HG02884 (cell line): Measurements from ENCODE around the gene TFEC.
"Not testable (repeated sequence)": the region's sequence is repeated elsewhere in the genome, so short reads cannot be mapped to it uniquely, and the experiment has no call there.

Experiments
- ATAC-seq: cut with Tn5 transposase; IDR thresholded peaks from one replicate; pipeline ENCODE4 v1.9.1; 2021; ENCODE audit warnings: mild to moderate bottlenecking, moderate library complexity; ENCODE audit not compliant: unreplicated experiment

Gene TFEC, protein sequence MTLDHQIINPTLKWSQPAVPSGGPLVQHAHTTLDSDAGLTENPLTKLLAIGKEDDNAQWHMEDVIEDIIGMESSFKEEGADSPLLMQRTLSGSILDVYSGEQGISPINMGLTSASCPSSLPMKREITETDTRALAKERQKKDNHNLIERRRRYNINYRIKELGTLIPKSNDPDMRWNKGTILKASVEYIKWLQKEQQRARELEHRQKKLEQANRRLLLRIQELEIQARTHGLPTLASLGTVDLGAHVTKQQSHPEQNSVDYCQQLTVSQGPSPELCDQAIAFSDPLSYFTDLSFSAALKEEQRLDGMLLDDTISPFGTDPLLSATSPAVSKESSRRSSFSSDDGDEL

DNA sequence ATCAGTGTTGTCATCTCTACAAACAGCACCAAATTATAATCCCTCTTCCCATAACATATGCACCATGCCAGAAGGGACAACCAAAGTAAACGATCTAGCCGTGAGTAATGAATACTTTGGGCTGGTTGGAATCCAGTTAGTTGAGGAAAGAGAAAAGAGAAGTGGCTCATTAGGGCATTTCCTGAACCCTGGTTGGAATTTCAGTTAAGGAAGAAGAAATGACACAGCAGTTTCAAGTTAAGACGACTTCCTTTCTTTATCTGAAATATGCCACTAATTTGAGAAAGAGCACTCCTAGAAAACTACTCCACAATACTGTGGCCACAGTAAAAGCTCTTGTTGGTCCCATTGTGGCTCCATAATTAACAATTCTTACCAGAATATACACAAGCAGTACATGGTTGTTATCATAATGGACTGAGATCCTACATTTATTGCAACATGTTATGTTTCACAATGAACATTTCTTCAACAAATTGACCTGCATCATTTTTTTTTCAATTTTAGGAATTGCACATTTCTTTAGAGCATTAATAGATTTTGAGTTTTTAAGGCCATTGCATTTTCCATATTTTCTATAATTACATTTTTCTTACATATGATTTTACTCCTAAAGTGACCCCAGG, at the start of gene TFEC:
Gene TFEC (minus strand): TSS at position 113 of the 626 bp plus-strand sequence. CDS start 46,322 bp downstream, outside the sequence.
- no peak for ATAC-seq

DNA sequence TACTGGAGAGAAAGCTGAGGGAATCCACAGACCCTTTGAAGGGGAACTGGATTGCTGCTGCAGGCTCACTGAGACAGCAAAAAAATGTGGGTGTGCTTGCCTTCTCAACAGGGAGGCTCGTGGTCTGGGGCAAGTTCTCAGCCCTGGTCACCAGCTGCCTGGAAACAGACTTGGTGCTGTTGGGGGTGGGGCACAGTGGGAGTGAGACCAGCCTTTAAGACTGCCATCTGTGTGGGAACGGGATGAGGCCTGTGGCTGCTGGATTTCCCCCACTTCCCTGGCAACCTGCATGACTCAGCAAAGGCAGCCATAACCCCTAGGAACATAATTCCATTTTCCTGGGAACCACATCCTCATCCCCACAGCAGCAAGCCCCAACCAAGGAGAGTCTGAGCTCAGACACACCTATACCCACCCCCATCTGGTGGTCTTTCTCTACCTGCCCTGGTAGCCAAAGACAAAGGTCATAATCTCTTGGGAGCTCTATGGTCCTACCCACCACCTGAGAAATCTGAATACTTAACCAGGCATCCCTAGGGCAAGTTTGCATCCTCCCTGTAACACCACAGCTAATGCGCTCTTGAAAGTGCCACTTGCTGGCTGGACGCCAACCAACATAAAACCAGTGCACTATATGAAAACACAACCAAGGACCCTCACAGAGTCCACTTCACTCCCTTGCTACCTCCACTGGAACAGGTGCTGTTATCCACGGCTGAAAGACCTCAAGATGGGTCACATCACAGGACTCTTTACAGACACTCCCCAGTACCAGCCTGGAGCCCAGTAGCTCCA, 45.0 kb upstream of the TFEC start:
- ATAC-seq, result no peak

DNA sequence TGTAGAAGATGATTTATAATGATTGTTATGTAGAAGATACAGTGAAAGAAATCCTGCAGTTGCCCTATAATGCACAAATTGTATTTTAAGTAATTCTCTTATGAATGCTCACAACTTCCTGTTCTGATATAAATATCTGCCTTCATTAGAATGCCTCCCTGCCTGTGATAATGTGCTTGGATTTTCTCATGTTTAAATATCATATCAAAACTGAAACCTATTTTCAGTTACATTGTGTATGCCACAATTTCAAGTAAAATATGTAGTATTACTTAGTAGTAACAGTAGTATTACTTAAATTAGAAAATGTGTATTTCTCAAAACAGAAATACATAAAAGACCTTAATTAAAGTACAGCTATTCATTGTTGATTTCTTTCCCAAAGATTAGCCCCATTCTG, 41.1 kb upstream of the TFEC start:
- peak; percentile 83 for ATAC-seq

DNA sequence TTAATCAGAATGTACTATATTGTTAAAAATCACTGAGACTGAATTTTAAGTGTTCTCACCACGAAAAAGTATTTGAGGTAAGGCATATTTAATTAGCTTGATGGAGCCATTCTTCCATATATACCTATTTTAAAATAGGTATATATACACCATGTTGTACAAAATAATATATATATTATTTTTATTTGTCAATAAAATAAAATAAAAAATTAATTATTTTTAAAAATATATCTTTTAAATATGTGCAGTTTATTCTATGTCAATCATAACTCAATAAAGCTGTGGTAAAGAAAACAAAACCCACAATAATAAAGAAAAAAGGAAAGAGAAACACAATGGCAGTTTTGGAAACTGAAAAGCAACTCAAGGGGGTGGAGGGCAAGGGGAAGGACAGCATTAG, 33.6 kb upstream of the TFEC start:
- ATAC-seq, result no peak

DNA sequence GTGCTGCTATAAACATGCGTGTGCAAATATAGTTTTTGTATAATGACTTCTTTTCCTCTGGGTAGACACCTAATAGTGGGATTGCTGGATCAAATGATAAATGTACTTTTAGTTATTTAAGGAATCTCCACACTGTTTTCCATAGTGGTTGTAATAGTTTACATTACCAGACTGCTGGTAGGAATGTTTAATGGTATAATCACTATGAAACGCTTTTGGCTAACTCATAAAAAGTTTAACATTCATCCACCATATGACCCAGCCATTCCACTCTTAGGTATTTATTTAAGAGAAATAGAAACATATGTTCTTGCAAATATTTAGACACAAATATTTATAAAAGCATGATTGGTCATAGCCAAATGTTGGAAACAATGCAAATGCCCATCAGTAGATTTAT, 32.1 kb upstream of the TFEC start:
- ATAC-seq, result no peak

DNA sequence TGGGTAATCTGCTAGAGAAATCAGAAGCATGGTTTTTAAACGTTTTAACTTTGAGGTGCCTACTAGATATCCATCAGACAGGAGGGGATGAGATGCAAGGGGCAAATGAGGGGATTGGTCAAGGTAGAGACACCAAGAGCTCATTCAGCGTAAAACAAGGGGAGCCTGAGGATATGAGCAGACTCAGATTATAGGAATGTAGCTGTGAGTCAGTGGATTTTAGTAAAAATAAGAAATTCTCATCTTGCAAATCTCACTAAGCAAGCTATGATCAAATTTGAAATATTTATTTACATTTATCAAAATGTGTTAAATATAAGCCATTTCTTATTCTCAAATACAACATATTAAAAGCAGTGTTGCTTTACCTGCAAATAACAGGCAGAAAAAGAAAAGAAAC, 21.4 kb upstream of the TFEC start:
- no peak for ATAC-seq

DNA sequence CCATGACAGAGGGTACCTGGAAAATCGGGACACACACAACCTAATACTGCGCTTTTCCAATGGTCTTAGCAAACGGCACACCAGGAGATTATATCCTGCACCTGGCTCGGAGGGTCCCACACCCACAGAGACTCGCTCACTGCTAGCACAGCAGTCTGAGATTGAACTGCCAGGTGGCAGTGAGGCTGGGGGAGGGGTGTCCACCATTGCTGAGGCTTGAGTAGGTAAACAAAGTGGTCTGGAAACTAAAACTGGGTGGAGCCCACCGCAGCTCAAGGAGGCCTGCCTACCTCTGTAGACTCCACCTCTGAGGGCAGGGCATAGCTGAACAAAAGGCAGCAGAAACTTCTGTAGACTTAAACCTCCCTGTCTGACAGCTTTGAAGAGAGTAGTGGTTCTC, 16.7 kb upstream of the TFEC start:
- ATAC-seq, result not testable (repeated sequence)

DNA sequence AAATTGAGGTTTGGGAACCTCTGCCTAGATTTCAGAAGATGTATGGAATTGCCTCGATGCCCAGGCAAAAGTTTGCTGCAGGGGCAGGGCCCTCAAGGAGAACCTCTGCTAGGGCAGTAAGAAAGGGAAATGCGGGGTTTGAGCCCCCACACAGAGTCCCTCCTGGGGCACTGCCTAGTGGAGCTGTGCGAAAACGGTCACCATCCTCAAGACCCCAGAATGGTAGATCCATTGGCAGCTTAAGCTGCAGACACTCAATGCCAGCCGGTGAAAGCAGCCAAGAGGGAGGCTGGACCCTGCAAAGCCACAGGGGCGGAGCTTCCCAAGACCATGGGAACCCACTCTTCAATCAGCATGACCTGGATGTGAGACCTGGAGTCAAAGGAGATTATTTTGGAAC, 15.0 kb upstream of the TFEC start:
- ATAC-seq, result no peak

DNA sequence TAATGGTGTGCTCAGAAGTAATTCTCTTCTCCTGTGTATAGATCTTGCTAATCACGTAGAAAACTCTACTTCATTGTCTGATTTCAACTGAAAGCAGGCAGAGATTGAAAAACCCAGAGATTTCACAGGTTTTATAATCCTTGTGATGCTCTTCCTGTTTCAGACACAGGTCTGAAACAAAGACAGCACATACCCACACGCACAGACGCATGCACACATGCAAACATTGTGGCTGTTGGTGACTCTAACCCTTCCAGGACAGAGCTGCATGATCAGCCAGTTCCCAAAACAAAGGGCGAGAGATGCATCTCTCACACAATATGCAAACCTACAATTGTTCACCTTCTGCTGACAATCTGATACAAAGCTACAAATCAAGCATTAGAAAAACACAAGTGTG, 11.1 kb upstream of the TFEC start:
- peak; percentile 99 for ATAC-seq

DNA sequence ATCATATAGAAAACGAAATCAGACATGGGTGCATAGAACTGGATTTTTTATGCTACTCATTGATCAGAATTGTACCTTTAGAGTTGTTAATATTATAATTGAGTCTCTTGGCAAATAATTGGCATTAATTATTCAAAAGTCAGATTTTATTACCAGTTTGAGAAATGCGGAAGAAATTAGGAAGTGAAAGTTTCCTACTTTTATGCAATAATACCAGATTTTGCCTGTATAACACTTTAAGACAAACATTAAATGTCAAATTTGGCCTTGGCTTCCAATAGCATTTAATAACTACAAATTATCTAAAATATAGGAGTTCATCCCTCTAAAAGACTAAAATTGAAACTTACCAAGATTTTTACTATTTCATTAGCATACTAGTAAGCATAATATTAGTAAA, 6.8 kb upstream of the TFEC start:
- no peak for ATAC-seq

DNA sequence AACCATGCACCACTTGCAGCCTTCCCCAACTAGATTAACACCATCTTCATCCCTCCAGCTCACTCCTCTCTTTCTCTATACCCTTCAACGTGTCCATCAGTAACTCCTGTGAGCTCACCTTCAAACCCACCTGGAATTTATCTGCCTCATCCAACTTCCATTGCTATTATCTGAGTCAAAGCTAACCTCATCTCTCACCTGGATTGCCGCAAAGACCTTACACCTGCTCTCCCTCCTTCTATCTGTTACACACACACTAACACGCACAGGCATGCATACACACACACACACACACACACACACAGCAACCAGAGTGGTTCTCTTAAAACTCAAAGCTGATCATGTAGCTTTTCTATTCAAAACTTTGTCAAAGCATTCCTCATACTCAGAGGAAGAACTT, 3.8 kb upstream of the TFEC start:
- ATAC-seq, result no peak

DNA sequence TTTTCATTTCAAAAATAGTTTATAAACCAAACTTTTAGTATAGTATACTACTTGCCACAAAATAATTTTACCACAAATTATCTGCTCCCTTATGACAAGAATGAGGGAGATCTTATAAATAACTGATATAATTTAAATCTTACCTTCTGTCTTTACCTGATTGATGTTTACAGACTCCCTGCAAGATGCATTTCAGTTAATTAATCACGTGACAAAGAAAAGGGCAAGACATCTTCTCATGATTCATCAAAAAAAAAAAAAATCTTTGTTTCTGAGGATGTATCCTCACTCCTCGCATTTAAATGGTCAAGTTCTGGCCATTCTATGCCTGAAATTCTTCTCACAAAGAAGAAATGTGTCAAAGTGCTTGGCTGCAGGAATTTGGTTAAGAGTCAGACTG, 2.3 kb upstream of the TFEC start:
- no peak for ATAC-seq

DNA sequence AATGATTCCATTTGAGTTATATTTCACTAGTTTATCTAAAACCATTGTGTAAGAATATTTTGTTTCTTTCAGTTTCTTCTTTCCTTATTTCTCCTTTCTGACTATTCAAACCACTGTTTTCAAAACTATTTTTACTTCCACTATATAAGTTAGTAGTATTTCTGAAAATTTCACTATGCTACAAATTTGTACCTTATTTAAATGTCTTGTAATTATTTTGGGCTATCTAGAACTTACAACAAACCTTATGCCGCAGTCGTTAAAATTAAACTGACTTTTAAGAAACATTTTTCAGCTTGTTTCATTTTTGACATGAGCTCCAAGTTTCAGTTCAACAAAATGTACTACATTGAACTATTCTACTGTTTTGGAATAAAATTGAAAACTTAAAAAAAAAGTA, 1.8 kb downstream of the TFEC start:
- peak; percentile 72 for ATAC-seq

DNA sequence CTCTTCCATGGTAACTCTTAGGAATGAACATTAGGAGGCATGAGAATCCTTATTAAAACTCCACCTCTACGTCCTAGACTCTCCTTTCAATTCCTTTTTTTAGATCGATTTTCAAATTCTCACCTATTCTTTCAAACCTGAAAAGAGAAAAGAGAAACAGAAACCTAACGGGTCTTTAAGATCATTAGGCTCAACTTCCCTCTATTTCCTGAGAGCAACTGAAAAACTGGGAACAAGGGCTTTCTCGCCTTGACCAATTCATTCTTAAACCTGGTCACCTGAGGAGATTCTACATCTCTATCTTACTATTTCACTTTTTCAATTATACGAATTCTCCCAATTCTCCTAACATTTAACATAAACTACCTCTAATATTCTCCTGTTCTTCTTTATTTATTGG, 2.8 kb downstream of the TFEC start:
- ATAC-seq, result no peak

DNA sequence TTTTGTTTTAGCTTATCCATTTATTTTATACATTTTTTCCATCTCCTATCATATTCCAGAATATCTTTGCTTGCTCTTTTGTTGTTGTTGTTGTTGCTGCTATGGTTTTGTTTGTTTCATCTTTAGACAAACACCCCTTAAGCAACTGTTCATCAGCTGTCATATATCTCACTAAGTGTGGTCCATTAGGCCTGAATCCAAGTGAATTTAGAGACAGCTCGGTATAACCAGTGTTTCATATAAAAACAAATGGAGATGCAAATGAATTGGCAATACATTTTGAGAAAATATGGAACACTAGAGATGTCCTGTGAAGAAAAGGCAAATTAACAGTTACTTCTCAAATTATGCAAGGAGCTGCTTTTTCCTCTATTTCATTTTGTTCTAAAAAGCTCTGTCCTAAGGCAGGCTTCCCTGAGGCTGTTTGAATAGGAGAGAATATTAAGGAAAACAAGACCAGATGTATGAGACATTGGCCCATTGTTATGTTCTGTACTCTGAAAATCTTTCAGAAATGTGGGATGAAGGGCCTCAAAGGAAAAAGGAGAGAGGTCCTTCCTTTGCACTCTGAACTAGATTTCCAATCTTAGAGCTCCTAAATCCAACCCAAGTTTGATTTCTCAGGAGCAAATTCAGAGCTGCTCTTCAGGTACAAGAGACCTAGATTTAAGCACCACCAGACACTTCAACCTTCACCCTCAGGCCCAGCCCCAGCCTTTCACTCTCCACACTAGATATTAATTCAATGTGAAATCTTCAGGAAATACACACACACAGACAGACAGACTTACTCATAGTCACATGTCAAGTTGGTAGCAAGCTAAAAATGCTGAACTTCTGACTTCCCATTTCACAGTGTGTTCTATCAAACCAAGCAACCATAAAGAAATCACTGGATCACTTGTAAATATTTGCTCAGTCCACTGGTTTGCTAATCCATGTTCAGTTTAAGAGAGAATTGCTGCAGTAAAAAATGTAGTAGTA, 5.4 kb downstream of the TFEC start:
- ATAC-seq, result no peak

DNA sequence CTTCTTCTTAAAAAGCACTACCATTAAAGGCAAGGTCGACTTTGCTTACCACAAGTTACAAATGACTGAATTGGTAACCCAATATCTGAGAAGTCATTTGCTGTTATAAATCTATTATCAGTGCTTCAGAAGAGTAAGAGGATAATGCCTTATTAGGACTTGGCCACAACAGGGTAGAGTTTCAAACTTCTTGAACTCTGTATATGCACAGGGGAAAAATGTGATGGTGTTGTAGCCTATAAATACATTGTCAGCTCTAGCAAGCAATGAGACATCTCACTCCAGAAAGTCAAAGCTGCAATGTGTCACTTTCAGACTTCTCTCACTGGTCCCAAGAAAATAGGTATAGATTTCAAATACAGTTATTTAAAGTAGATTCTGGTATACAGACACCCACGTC, 9.3 kb downstream of the TFEC start:
- peak; percentile 71 for ATAC-seq

DNA sequence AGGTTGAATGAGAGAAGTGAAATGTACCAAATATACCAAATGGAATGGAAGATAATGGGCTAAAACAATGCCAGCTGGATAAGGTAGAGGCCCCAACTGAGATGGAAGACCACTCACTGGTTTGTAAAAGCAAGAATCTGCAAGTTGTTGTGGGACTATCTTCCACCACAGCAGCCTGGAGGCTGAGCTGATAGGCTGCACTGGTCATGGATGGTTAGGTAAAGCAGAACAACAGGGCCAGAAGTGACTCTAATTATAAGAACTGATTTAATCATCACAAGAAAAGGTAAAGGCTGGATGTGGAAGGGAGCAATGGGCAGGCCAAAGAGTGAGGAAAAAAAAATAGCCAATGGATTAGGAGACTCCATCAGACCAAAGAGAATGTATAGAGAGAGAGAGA, 11.8 kb downstream of the TFEC start:
- ATAC-seq, result no peak

DNA sequence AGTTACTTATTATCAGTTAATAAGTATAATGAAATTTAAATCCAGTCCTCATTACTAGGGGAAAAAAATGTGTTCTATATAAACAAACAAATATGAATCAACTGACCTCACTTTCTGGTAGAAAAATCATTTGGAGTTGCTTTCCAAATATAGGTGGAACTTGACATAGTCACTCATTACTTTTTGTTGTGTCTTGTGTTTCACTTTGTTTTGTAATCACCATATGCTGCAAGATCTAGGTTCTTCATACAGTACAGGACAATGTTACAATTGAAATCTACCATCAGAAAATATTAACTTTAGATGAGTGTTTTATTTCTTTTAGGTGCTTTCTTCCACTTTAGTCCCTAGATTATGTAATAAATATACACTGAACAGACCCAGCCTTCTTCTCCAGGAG, 16.9 kb downstream of the TFEC start:
- no peak for ATAC-seq

DNA sequence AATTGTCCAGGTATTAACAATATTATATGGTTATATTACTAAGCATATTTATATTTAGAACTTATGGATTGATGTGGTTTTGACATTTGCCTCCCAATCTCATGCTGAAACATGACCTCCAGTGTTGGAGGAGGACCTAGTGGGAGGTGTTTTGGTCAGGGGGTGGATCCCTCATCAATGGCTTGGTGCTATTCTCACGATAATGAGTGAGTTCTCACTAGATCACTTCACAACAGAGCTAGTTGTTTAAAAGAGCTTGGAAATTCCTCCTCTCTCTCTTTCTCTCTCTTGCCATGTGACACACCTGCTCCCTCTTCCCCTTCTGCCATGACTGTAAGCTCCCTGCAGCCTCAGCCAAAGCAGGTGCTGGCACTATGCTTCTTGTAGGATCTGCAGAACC, 19.0 kb downstream of the TFEC start:
- no peak for ATAC-seq

DNA sequence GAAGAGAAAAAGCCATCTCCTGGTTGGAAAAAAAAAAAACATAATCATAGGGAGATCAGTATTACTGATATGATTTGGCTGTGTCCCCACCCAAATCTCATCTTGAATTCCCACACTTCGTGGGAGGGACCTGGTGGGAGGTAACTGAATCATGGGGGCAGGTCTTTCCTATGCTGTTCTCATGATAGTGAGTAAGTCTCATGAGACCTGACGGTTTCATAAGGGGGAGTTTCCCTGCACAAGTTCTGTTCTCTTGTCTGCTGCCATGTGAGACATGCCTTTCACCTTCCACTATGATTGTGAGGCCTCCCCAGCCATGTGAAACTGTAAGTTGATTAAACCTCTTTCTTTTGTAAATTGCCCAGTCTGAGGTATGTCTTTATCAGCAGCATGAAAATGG, 25.8 kb downstream of the TFEC start:
- not testable (repeated sequence) for ATAC-seq

DNA sequence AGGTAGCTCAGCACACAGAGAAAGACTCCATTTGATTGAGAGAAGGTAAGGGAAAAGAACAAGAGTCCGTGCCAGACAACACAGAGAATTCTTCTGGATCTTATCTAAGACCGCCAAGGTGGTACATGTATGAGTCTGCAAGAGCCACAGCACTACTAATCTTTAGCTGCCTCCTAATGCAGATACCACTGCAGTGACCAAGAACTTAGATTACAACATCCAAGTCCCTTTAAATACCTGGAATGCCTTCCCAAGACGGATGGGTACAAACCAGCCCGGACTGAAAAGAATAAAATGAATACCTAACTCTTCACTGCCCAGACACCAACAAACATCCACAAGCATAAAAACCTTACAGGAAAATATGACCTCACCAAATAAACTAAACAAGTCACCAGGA, 33.3 kb downstream of the TFEC start:
- no peak for ATAC-seq
